DMS 273 (cell line): ENCODE results near the gene PDIA4.
"Not testable (repeated sequence)": the region's sequence is repeated elsewhere in the genome, so short reads cannot be mapped to it uniquely, and the experiment has no call there.

Source experiments
- DNase-seq: peaks from one replicate; lab custom pipeline; 2025; ENCODE audit not compliant: unreplicated experiment; lab: John Stamatoyannopoulos, UW

PDIA4 gene, protein sequence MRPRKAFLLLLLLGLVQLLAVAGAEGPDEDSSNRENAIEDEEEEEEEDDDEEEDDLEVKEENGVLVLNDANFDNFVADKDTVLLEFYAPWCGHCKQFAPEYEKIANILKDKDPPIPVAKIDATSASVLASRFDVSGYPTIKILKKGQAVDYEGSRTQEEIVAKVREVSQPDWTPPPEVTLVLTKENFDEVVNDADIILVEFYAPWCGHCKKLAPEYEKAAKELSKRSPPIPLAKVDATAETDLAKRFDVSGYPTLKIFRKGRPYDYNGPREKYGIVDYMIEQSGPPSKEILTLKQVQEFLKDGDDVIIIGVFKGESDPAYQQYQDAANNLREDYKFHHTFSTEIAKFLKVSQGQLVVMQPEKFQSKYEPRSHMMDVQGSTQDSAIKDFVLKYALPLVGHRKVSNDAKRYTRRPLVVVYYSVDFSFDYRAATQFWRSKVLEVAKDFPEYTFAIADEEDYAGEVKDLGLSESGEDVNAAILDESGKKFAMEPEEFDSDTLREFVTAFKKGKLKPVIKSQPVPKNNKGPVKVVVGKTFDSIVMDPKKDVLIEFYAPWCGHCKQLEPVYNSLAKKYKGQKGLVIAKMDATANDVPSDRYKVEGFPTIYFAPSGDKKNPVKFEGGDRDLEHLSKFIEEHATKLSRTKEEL

GRCh38 chr7:149028346-149029109 is at the start of gene PDIA4:
PDIA4 (minus strand) TSS chr7:149028505; CDS start chr7:149028408, 97 bp downstream.
- DNase-seq: peak; percentile 100

DNA sequence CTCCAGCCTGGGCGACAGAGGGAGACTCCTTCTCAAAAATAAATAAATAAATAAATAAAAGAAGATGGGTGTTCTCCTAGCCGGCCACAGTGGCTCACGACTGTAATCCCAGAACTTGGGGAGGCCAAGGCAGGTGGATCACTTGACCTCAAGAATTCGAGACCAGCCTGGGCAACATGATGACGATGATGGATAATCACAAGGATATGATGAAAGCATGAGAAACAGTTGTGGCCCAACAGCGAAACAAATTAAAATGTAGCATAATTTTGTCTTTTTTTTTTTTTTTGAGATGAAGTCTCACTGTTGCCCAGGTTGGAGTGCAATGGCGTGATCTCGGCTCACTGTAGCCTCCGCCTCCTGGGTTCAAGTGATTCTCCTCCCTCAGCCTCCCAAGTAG is 49.3 kb upstream of the PDIA4 start:
- no peak for DNase-seq

GRCh38 chr7:149075286-149075685 is 47.0 kb upstream of the PDIA4 start:
- DNase-seq: no peak

DNA sequence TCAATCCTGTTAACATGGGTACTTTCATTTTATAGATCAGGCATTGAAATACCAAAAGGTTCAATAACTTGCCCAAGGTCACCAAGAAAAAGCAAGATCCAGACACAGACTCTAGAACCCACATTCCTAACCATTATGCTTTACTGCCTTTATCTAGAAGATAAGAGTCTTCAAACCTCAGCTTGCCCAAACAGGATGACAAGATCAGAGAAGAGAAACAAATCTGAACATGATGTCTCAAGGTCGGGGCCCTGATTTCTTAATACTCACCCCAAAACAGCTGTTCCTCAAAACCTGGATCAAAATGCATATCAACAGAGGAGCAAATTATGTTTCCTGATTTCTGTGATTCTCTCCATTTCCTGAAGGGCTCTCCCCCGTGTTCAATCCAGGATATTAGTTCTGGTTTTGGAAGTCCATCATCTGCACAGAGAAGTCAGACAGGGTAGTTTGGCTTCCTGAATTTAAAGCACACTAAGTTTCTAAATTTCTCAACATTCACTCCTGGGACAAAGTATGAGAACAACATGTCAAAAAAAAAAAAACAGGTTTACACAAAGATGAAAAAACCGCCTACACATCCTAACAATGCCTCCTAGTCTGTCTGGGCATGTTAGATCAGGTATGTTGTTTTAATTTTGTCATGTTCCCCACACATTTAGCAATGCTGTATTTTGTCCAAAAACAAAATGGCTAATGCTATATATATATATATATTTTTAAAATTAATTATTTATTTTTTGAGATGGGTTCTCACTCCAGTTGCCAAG is 46.0 kb upstream of the PDIA4 start:
- DNase-seq: no peak

DNA sequence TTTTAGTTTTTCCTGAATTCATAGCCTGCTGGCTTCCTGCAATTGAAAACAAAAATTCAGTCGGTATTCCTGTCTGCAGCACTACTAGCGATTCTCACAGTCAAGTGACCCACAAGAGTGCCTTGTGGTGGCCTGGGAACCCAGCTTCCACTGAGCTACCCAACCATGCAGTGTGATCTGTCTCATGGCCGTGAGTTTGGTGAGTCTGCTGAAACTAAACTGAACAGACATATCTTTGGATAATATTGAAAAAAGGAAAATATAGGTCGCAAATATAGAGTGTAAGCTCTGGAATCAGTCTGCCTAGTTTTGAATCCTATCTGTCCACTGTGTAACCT is 44.1 kb upstream of the PDIA4 start:
- DNase-seq: no peak

GRCh38 chr7:149071641-149072437 is 43.5 kb upstream of the PDIA4 start:
- no peak for DNase-seq

DNA sequence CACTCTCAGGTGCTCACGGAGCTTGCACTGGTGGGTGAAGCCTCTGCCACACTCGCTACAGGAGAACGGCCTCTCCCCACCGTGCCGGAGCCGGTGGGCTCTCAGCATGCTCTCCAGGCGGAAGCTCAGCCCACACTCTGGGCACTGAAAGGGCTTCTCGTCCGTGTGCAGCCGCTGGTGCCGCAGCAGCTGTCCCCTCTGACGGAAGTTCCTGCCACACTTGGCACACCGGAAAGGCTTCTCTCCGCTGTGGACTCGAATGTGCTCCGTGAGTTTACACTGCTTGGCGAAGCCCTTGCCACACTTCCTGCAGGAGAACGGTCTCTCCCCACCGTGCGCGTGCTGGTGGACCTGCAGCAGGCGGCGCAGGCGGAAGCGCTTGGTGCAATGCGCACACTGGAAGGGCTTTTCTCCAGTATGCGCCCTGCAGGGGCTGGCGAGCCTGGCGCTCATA is 42.9 kb upstream of the PDIA4 start:
- DNase-seq: no peak

DNA sequence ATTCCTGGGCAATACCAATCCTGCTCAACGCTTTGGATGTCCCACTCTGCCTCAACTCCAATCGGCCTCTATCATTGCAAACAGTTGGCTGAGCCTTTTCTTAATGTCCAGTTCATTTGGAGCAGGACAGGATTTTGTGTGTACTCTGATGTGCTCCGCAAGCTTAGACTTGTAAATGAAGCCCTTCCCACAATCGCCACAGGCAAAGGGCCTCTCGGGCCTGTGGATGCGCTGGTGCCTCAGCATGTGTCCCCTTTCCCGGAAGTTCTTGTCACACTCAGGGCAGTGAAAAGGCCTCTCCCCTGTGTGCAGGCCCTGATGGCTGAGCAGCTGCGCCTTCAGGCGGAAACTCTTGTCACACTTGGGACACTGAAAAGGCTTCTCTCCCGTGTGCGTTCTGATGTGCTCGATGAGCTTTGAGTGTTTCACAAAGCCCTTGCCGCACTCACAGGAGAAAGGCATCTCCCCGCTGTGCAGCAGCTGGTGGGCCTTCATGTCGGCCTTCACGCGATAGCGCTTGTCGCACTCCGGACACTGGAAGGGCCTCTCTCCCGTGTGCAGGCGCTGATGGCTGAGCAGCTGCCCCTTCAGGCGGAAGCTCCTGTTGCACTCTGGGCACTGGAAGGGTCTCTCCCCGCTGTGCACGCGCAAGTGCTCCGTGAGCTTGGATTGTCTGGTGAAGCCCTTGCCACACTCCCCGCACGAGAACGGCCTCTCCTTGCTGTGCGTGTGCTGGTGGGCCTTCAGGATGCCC is 42.2 kb upstream of the PDIA4 start:
- DNase-seq: no peak

DNA sequence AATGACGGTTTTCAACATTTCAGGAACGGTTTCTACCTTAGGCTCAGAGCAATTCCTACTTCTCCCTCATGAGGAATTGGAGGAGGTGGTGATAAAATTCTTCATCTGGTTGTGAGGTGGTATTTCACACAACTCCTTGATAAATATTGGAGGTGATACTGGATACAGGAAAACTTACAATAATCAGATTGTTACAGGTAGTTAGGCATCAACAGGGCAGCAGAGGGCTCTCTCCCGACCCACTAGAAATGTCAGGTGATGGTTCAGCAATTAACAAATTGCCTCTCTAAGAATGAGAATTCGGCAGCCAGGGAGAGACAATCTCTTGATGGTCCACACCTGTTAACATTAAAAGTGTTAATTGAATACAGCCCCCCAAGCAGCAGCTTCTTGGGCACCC is 39.6 kb upstream of the PDIA4 start:
- peak; percentile 44 for DNase-seq

- DNase-seq: no peak
These were observed 35.2 kb upstream of the PDIA4 start for GRCh38 chr7:149063476-149063875.

GRCh38 chr7:149062217-149062899 is 34.1 kb upstream of the PDIA4 start:
- DNase-seq: not testable (repeated sequence)

DNA sequence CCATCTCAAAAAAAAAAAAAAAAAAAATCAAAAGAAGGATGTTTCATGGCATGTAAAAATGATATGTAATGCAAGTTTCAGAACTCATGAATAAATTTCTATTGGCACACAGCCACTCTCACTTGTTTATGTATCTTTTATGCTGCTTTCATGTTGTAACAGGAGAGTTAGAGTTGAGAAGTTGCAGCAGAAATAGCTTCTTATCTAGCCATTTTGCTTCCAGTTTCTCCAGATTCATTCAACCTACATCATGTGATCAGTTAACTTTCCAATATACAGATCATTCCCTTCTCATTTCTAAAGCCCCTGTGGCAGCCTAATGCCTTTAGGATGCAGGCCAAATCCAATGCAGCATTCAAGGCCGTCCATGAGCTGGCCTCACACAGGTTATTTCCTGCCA is 31.9 kb upstream of the PDIA4 start:
- no peak for DNase-seq

DNA sequence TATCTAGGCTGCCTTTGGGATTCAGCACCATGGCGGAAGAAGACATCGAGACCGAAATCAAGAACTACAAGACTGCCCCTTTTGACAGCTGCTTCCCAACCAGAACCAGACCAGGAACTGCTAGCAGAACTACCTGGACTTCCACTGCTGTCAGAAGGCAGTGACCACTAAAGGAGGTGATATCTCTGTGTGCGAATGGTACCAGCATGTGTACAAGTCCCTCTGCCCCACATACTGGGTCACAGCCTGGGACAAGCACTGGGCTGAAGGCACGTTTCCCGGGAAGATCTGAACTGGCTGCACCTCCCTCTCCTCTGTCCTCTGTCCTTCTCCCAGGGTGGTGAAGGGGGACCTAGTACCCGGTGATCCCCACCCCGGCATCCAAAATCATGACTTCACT is 25.6 kb upstream of the PDIA4 start:
- no peak for DNase-seq

- no peak for DNase-seq
These were observed 25.1 kb upstream of the PDIA4 start for GRCh38 chr7:149053384-149053783.

- no peak for DNase-seq
These were observed 22.6 kb upstream of the PDIA4 start for GRCh38 chr7:149050941-149051340.

DNA sequence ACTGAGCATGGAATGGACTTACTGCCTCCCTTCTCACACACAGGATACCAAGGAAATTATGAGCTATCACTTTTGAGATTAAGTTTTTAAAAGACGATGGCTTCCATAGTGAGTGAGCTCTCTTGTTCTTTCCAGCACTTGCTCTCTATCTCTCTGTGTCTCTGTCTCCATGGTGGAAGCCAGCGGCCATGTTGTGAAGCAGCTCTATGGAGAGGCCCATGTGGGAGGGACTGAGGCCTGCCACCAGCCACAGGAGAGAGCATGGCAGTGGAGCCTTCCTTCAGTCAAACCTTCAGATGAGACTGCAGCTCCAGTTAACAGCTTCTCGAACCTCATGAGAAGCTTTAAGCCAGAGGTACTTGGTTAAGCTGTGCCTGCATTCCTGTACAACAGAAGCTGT is 20.5 kb upstream of the PDIA4 start:
- DNase-seq: no peak

GRCh38 chr7:149046416-149046815 is 18.1 kb upstream of the PDIA4 start:
- no peak for DNase-seq

DNA sequence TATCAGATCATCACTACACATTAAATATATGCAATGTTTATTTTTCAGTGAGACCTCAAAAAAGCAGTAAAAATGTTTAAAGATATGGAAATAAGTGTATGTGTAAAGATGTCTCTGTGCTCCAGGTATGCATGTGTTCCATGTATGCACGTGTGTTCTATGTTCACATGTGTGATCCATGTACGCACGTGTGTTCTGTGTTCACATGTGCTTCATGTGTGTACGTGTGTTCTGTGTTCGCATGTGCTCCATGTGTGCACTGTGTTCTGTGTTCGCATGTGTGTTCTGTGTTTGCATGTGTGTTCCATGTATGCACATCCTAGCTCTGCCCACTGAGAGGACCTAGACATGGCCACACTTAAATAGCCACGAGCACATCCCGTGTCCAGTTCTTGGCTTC is 15.6 kb upstream of the PDIA4 start:
- DNase-seq: no peak

DNA sequence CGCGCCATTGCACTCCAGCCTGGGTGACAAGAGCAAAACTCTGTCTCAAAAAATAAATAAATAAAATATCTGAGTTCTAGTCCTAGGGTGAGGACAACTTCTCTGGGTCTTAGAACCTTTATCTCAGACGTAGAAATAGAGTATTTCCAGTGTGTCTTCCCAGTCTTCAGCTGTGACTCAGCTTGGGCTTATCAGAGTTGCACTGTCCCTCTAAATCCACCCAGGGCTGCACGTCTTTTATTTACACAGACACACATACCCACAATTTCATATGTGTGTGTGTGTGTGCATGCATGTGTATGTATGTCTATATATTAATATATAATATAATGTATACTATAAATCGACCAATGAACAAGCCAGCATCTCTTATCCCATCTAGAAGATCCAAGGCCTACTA is 13.0 kb upstream of the PDIA4 start:
- DNase-seq: no peak
